ENCODE measurements around the gene RPS15.

- TF ChIP-seq CTCF (IDR thresholded peaks at IDR 0.05; ENCODE audit: insufficient read depth, low read depth, low read length) (no peak), EZH2 (IDR thresholded peaks at IDR 0.05; ENCODE audit: insufficient read depth, low read length) (no peak)
These were observed 15.8 kb upstream of the RPS15 start for GRCh38 chr19:1422360-1422759.
